ENCODE measurements around the gene PLXNA4.

DNA sequence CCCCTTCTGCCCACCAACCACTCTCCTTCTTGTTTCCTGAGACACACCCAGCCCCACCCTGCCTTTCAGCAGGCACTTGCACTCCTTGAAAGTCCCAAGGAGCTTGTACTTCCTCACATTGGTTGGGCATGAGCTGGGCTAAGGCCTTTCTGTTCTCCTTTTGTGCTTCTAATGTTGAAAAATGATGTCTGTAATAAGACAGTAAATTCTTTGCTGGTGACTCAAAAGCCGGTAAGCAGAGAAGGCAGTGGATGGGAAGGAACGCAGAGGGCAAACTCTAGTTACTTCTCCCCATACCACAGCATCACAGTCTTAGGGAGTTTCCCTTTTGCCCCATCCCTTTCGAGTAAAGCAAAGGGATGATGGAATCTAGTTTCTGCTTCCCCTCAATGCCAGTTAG lies 185.6 kb downstream of the PLXNA4 start:
- TF ChIP-seq, protein P1, sequence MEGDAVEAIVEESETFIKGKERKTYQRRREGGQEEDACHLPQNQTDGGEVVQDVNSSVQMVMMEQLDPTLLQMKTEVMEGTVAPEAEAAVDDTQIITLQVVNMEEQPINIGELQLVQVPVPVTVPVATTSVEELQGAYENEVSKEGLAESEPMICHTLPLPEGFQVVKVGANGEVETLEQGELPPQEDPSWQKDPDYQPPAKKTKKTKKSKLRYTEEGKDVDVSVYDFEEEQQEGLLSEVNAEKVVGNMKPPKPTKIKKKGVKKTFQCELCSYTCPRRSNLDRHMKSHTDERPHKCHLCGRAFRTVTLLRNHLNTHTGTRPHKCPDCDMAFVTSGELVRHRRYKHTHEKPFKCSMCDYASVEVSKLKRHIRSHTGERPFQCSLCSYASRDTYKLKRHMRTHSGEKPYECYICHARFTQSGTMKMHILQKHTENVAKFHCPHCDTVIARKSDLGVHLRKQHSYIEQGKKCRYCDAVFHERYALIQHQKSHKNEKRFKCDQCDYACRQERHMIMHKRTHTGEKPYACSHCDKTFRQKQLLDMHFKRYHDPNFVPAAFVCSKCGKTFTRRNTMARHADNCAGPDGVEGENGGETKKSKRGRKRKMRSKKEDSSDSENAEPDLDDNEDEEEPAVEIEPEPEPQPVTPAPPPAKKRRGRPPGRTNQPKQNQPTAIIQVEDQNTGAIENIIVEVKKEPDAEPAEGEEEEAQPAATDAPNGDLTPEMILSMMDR (IDR thresholded peaks at IDR 0.05): no peak
- TF ChIP-seq POLR2A (IDR thresholded peaks at IDR 0.05): no peak
